Liver (tissue), 3 donors: Measurements from ENCODE around the gene LTBP2.

Source experiments
- CTCF ChIP-seq: fragments of 150-350 bp; IDR thresholded peaks from 2 replicates; pipeline ENCODE4 v1.5.1; 2017; ENCODE audit warnings: improper control_type of control experiment, low read depth, low read length; ENCODE audit not compliant: missing input control
- EGR1 ChIP-seq, 2 donors: IDR thresholded peaks; 2 replicates each; pipeline ENCODE4 v1.6.1; 2016 to 2018; ENCODE audit warnings: antibody characterized with exemption in 2 of 2, low read depth in 2 of 2
- RAD21 ChIP-seq, 2 donors: IDR thresholded peaks; 2 replicates each; pipeline ENCODE4 v1.6.1; 2016; ENCODE audit warnings: antibody characterized with exemption in 2 of 2, mild to moderate bottlenecking in 2 of 2
- RXRA ChIP-seq, 2 donors: IDR thresholded peaks; 2 replicates each; pipeline ENCODE4 v1.6.1; 2017 to 2018; ENCODE audit warnings: antibody characterized with exemption in 2 of 2, mild to moderate bottlenecking in 1 of 2
- SP1 ChIP-seq: IDR thresholded peaks from 2 replicates; pipeline ENCODE4 v1.6.1; 2018; ENCODE audit warnings: antibody characterized with exemption, mild to moderate bottlenecking
- donor health status: healthy.
- donor health status: healthy.

- TF ChIP-seq CTCF = no peak
- no peak for TF ChIP-seq RAD21 (IDR thresholded peaks at IDR 0.05)
- no peak for TF ChIP-seq EGR1 (IDR thresholded peaks at IDR 0.05; ENCODE audit: low read depth in 2 of 2)
- no peak for TF ChIP-seq SP1
- TF ChIP-seq RXRA (IDR thresholded peaks at IDR 0.05) = no peak
These were observed 43.8 kb upstream of the LTBP2 start for GRCh38 chr14:74655599-74656395.
